ENCODE measurements around the gene SMARCAL1. TPM values are rescaled to one million over a fixed set of nuclear protein-coding genes. Genes with fewer than 3 reads are reported as not detected.

The SMARCAL1 gene
- total and polyA plus RNA-seq, 2 of the 13 experiments (the other 11 are each of a cell fraction or from before 2014, with no cell fraction given): 12.7 to 21.3 TPM

GRCh38 chr2:216370961-216371712 lies 41.1 kb upstream of the SMARCAL1 start (continued):
- TF ChIP-seq ARID5B (CRISPR knock-in tag; IDR thresholded peaks at IDR 0.05) (no peak), ZNF609 (CRISPR knock-in tag; IDR thresholded peaks at IDR 0.05; ENCODE audit: borderline replicate concordance) (no peak)
